HG03442 (cell line): ENCODE measurements around the gene C16orf86.
"Not testable (repeated sequence)": the region's sequence is repeated elsewhere in the genome, so short reads cannot be mapped to it uniquely, and the experiment has no call there.

Experiments used
- ATAC-seq: cut with Tn5 transposase; IDR thresholded peaks from one replicate; pipeline ENCODE4 v1.9.1; 2021; ENCODE audit warnings: mild to moderate bottlenecking, moderate library complexity; ENCODE audit not compliant: unreplicated experiment

Gene C16orf86

GRCh38 chr16:67685388-67686112 lies 18.9 kb downstream of the C16orf86 start:
- no peak for ATAC-seq

DNA sequence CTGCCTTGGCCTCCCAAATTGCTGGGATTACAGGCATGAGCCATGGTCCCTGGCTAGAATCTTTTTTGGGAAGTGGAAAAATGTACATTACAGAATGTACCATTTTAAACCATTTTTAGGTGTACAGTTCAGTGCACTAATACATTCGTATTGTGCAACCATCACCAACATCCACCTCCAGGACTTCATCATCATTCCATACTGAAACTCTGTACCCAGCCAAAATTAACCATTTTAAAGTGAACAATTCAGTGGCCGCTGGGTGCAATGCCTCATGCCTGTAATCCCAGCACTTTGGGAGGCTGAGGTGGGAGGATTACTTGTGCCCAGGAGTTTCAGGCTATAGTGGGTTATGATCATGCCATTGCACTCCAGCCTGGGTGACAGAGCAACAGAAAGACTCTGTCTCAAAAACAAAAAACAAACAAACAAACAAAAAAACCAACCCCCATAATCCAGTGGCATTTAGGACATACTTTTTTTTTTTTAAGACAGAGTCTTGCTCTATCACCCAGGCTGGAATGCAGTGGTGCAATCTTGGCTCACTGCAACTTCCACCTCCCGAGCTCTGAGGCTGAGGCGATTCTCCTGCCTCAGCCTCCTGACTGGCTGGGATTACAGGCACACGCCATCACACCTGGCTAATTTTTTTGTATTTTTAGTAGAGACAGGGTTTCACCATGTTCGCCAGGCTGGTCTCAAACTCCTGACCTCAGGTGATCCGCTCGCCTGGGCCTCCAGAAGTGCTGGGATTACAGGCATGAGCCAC lies 27.1 kb downstream of the C16orf86 start:
- not testable (repeated sequence) for ATAC-seq

DNA sequence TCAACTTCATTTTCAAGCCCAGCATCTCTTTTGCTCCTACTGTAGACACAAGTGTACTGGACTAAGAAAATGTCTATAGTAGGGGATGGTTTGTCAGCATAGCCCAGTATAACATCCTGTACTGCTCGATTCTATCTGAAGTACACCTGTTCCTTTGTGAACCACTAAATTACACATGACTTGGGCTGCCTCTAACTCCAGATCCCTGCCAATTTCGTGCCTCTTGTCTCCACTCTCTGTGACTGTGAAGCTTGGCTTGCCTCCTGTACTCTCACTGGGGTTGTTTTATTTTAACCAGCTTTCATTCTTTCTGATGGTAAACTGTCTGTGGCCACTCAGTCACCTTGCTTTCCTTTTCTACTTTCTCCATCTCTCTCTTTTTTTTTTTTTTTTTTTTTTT lies 28.0 kb downstream of the C16orf86 start:
- ATAC-seq = no peak

DNA sequence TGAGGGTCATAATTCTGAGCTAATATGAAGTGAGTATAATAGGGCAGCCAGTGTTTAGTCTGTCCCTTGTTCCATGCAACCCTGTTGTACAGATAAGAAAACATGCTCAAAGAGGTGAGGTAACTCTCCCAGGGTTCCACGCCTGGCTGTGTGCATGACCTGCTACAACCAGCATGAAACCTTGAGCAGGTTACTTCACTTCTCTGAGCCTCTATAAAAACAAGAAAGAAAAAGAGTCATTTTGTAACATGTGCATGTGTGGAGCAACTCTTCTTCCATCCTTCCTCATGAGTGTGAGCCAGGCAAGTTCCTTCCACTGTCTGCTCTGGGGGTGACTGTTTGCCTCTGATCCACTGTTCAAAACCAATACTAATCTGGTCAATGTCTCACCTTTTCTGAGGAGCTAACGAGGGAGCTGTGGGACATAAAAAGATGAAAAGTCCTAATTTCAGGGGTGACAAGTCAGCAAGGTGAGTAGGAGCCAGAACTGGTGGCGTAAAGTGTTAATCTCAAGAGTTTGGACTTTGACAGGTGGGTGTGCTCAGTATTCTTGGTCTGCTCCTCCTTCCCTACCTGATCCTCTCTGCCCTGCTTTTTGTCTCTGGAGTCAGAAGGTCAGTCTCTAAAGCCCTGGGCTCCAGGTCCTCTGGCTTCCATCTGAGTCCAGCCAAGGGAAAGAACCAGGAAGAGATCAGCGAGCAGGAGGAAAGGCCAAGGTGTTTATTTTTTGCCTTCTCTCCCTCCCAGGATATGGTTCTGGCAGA lies 31.0 kb downstream of the C16orf86 start:
- no peak for ATAC-seq

DNA sequence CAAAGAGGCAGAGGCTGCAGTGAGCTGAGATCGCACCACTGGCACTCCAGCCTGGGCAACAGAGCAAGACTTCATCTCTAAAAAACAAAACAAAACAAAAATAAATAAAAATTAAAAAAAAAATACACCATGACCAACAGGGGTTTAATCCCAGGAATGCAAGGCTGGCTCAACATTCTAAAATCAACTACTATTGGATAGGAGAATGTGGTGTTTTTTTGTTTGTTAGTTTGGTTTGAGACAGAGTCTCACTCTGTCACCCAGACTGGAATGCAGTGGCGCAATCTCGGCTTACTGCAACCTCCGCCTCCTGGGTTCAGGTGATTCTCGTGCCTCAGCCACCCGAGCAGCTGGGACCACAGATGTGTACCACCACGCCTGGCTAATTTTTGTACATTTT lies 32.7 kb downstream of the C16orf86 start:
- no peak for ATAC-seq

DNA sequence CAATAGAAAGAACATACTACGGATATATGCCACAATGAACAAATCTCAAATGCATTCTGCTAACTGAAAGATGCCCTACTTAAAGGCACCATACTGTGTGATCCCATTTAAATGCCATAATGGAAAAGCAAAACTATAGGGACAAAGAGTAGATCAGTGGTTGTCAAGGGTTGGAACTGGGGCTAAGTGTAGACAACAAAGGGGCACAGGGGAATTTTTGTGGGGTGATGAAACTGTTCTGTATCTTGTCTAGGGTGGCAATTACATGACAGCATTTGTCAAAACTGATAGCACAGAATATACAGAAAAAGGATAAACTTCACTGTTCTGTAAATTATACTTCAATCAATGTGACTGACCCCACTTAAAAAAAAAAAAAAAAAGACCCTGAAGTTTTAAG lies 34.8 kb downstream of the C16orf86 start:
- no peak for ATAC-seq

GRCh38 chr16:67702130-67702529 lies 35.5 kb downstream of the C16orf86 start:
- ATAC-seq = no peak

DNA sequence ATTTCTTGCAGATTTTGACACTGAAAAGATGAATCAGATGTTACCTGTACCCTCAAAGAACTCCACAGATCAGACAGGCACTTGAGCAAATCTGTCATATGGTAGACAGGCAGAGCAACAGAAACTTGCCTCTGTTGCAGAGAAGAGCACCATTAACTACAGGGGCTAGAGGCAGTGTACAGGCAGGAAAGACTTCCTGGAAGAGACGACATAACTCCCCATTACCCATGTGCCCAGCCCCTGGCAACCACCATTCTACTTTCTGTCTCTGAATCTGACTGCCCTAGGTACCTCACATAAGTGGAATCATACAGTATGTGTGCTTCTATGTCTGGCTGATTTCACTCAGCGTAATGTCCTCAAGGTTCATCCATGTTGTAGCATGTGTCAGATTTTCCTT lies 37.0 kb downstream of the C16orf86 start:
- ATAC-seq = no peak

DNA sequence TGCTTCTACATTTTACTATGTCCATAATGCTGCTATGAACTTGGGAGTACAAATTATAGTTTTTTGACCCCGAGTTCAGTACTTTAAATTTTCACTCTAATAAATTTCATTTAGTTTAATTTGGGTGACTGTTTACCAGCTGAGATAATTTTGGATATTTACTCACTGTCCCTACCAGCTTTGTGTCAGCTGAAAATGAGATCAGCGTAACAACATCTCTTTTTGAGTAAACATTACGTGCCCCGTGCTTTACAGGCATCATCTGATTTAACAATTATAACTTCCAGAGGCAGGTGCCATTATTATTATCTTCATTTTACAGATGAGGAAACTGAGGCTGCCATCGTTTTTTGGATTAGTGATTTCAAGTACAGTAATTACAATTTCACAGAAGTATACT lies 37.5 kb downstream of the C16orf86 start:
- ATAC-seq = no peak

- no peak for ATAC-seq
Measured at GRCh38 chr16:67707210-67707609, 40.6 kb downstream of the C16orf86 start.

DNA sequence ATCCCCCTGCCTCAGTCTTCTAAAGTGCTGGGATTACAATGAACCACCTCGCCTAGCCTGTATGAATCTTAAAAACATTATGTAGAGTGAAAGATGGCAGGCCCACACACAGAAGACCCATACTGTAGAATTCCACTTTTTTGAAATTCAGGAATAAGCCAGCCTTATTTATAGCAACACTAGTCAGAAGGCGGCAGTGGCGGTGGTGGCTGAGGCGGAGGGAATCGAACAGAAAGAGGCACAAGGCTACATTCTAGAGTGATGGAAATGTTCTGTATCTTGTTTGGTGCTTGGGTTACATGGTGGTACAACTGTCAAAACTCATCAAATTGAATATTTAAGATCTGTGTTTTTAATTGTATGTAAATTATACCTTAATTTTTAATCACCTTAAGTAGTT lies 41.2 kb downstream of the C16orf86 start:
- ATAC-seq = no peak

DNA sequence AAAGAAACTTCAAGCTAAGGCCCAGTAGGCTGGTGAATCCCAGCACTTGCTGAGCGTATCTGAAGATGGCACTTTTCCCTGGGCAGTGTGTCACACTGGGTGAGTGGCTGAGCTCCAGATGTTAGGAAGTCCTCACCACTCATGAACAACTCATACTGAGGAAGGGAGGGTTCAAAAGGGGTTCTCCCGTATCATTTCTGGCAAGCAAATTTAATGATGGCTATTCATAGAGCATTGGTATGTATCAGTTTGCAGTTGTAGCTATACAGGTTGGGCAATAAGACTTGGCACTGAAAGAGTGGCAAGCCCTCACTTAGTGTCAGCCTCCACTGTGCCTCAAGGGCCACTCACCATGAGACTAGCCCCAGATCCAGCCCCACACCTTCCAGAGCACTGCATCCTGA lies 41.8 kb downstream of the C16orf86 start:
- ATAC-seq = no peak

GRCh38 chr16:67709050-67709449 lies 42.4 kb downstream of the C16orf86 start:
- no peak for ATAC-seq

DNA sequence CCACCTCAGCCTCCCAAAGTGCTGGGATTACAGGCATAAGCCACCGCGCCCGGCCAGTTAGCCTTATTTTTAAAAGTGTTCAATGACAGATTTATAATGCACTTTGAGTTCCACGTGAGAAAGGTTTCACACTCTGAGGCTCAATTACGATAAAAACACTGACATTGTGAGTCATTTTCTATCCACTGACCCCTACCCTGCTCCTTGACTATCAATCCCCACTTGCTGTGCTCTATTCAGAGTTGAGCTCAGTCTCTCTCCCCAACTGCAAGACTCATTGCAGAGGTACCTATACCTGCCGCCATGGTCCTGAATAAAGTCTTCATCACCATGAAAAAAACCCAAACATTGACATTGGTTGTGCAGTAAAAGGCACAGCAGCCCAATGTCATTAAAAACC lies 44.0 kb downstream of the C16orf86 start:
- no peak for ATAC-seq

DNA sequence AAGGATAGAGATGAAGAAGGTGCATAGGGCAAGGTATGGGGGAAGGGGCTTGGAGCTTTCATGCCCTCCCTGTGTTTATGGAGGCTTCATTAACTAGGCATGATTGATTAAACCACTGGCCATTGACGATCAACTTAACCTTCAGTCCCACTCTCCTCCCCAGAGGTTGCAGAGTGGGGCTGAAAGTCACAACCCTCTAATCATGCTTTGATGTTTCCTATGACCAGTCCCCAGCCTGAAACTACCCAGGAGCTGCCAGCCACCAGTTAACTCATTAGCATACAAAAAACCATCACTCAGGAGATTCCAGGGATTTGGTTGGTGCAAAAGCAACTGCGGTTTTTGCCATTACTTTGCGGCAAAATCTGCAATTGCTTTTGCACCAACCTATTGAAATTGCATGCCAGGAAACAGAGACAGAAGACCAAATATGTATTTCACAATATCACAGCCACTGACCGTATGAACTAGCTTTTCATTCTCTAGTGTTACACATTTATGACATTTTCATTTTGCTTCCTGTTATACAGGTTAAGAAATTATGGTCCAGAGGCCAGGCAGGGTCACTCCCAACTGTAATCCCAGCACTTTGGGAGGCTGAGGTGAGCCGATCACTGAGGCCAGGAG lies 47.1 kb downstream of the C16orf86 start:
- no peak for ATAC-seq

- ATAC-seq = no peak
Measured at GRCh38 chr16:67714522-67714921, 47.9 kb downstream of the C16orf86 start.

DNA sequence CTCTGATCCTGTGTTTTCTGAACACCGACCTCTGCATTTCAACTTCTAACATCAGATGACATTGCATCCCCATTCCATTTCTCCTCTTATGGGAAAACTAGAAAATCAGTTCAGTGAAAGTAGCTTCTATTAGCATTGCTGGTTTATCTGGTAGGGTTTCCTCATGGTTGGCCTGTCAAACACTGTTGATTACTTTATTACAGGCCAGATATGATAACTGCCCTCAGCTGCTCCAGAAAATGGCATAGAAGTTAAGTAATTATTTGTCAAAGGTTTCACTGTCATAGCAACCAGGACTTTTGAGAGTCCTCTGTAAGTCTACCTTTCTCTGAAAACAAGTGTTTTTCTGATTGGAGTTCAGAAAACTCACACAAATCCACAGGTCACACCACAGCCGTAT lies 49.5 kb downstream of the C16orf86 start:
- ATAC-seq = no peak
